Body of pancreas (tissue), 4 donors: ENCODE measurements around the gene GLYAT.

Experiments
- CTCF ChIP-seq, 7 experiments: fragments of 450-650 bp in 4 of 7; fragments of 200-600 bp in 3 of 7; sonication (generic) in 3 of 7; IDR thresholded peaks; one replicate each; pipeline ENCODE4 v1.5.1; 2016 to 2019; ENCODE audit warnings: antibody characterized with exemption in 7 of 7
- POLR2A ChIP-seq, 3 donors: fragments of 450-650 bp; IDR thresholded peaks; one replicate each; pipeline ENCODE4 v1.6.1; 2016; ENCODE audit warnings: antibody characterized with exemption in 3 of 3, mild to moderate bottlenecking in 2 of 3

GRCh38 chr11:58659910-58660570, 71.7 kb downstream of the GLYAT start:
- TF ChIP-seq CTCF (IDR thresholded peaks at IDR 0.05) (no peak), POLR2A (IDR thresholded peaks at IDR 0.05) (no peak)
